OCI-LY1 (cell line): ENCODE data around the gene FRG2.
"Not testable (repeated sequence)": the region's sequence is repeated elsewhere in the genome, so short reads cannot be mapped to it uniquely, and the experiment has no call there.

Source experiments
- CTCF ChIP-seq: fragments of 200-600 bp; sonication (generic), shearing (Covaris generic); IDR thresholded peaks from 2 replicates; pipeline ENCODE4 v1.5.1; 2017; ENCODE audit warnings: mild to moderate bottlenecking, antibody characterized with exemption, low read length, moderate library complexity, mixed read lengths
- EZH2 ChIP-seq: fragments of 200-600 bp; sonication (generic), shearing (Covaris generic); IDR thresholded peaks from 2 replicates; pipeline ENCODE4 v1.8.0; 2017; ENCODE audit warnings: borderline replicate concordance, mixed run types, mild to moderate bottlenecking, antibody characterized with exemption, low read length, moderate library complexity, mixed read lengths

- TF ChIP-seq EZH2, CTCF: not testable (repeated sequence)
These were observed 4.3 kb downstream of the FRG2 start for GRCh38 chr4:190022614-190023281.
